ENCODE data around the gene GAMT. TPM values are rescaled to one million over a fixed set of nuclear protein-coding genes. Genes with fewer than 3 reads are reported as not detected.

Gene GAMT
- total RNA-seq, 5 donors from 2014 or later (not counting 1 experiment from before 2014, with no cell fraction given): 11.8 to 18.1 (median 13.7) TPM

GRCh38 chr19:1360126-1360817, 41.1 kb downstream of the GAMT start:
- peaks cover 8 to 32% of the 10 kb centered on the region in 2 donors for H3K36me3 ChIP-seq (ENCODE audit: control insufficient read depth in 2 of 2, extremely low read depth in 1 of 2, insufficient read depth in 1 of 2, low read length in 1 of 2)
- no peak overlapping the region for H3K4me3 Mint-ChIP-seq
- 96% methylated on average over 26 of the region's 30 CpGs for WGBS (ENCODE audit: insufficient coverage)

GRCh38 chr19:1357531-1358109, 43.7 kb downstream of the GAMT start:
- Histone ChIP-seq H3K27me3 (replicated peaks in 1 of 2; ENCODE audit: control insufficient read depth in 2 of 2, extremely low read depth in 1 of 2, insufficient read depth in 2 of 2, low read length in 1 of 2) (no peaks in the 10 kb centered on the region), H3K4me3 (ENCODE audit: control insufficient read depth in 1 of 2, extremely low read depth in 1 of 2, low read length in 1 of 2) (no peak overlapping the region), H3K4me1 (ENCODE audit: control insufficient read depth in 1 of 2, extremely low read depth in 1 of 2, insufficient read depth in 2 of 2, low read length in 2 of 2) (peaks cover 0 to 24% of the 10 kb centered on the region in 2 experiments), H3K9me3 (no peaks in the 10 kb centered on the region), H3K36me3 (ENCODE audit: control insufficient read depth in 2 of 2, extremely low read depth in 1 of 2, insufficient read depth in 1 of 2, low read length in 1 of 2) (peaks cover 8 to 31% of the 10 kb centered on the region in 2 donors), H3K27ac (ENCODE audit: low read length) (no peak overlapping the region)
- CTCF ChIA-PET: interaction anchor here (0.5 to 0.6 kb wide), 2 partner anchors 14 to 1142 kb away, joined by 3 to 5 read pairs; no protein-coding TSS in a partner anchor
- Mint-ChIP-seq H3K4me1 (peaks cover 19 to 21% (median 19%) of the 10 kb centered on the region in 3 donors), H3K27me3 (no peaks in the 10 kb centered on the region), H3K27ac (no peak overlapping the region), H3K36me3 (peaks cover 40% of the 10 kb centered on the region), H3K4me3 (peak overlapping the region in 1 of 3 donors; percentile 34), H3K9me3 (no peaks in the 10 kb centered on the region)
- no peak for DNase-seq
- ATAC-seq (replicated peaks in 1 of 4): no peak
- over 99% methylated on average over 19 of the region's 24 CpGs for WGBS (ENCODE audit: insufficient coverage)
- POLR2A ChIA-PET: no interaction called here

More at GRCh38 chr19:1360126-1360817, 41.1 kb downstream of the GAMT start:
- Histone ChIP-seq H3K27ac (ENCODE audit: low read length) (no peak overlapping the region), H3K27me3 (replicated peaks in 1 of 2; ENCODE audit: control insufficient read depth in 2 of 2, extremely low read depth in 1 of 2, insufficient read depth in 2 of 2, low read length in 1 of 2) (no peaks in the 10 kb centered on the region), H3K9me3 (no peaks in the 10 kb centered on the region), H3K4me3 (ENCODE audit: control insufficient read depth in 1 of 2, extremely low read depth in 1 of 2, low read length in 1 of 2) (no peak overlapping the region), H3K4me1 (ENCODE audit: control insufficient read depth in 1 of 2, extremely low read depth in 1 of 2, insufficient read depth in 2 of 2, low read length in 2 of 2) (peaks cover 13 to 30% of the 10 kb centered on the region in 2 experiments)
- no peak for ATAC-seq (replicated peaks in 1 of 4)
- H3K27me3 Mint-ChIP-seq: no peaks in the 10 kb centered on the region
- H3K27ac Mint-ChIP-seq: no peak overlapping the region
- ChIA-PET CTCF (no interaction called here), POLR2A (interaction anchor here in 1 of 2 donors (0.6 kb wide), 1 partner anchor 55 kb away, joined by 15 read pairs; no protein-coding TSS in a partner anchor)
- peaks cover 44% of the 10 kb centered on the region for H3K36me3 Mint-ChIP-seq
- H3K9me3 Mint-ChIP-seq: no peaks in the 10 kb centered on the region
- H3K4me1 Mint-ChIP-seq: peaks cover 35 to 41% (median 41%) of the 10 kb centered on the region in 3 donors
- DNase-seq: no peak

GRCh38 chr19:1356508-1356865, 44.9 kb downstream of the GAMT start:
- peak overlapping the region; percentile 80 to 94 (median 84) for H3K4me3 Mint-ChIP-seq
- ChIA-PET CTCF (interaction anchor here in 1 of 2 donors (0.6 to 0.7 kb wide), 3 partner anchors 43 to 1832 kb away, joined by 3 to 4 read pairs (median 3); no protein-coding TSS in a partner anchor), POLR2A (no interaction called here)
- no peaks in the 10 kb centered on the region for H3K9me3 Mint-ChIP-seq
- DNase-seq: no peak
- H3K4me3 ChIP-seq (ENCODE audit: control insufficient read depth in 1 of 2, extremely low read depth in 1 of 2, low read length in 1 of 2): no peak overlapping the region
- peaks cover 11 to 16% (median 14%) of the 10 kb centered on the region in 3 donors for H3K4me1 Mint-ChIP-seq
- H3K27ac ChIP-seq (ENCODE audit: low read length): no peak overlapping the region
- no peaks in the 10 kb centered on the region for H3K9me3 ChIP-seq
- ATAC-seq (replicated peaks in 1 of 4): no peak
- WGBS (ENCODE audit: insufficient coverage): 100% methylated on average over 1 of the region's 3 CpGs
- H3K36me3 Mint-ChIP-seq: peaks cover 29% of the 10 kb centered on the region
- H3K27ac Mint-ChIP-seq: peak overlapping the region in 1 of 2 donors; percentile 42
- peaks cover 0 to 20% of the 10 kb centered on the region in 2 experiments for H3K4me1 ChIP-seq (ENCODE audit: control insufficient read depth in 1 of 2, extremely low read depth in 1 of 2, insufficient read depth in 2 of 2, low read length in 2 of 2)
- peaks cover 6 to 23% of the 10 kb centered on the region in 2 donors for H3K36me3 ChIP-seq (ENCODE audit: control insufficient read depth in 2 of 2, extremely low read depth in 1 of 2, insufficient read depth in 1 of 2, low read length in 1 of 2)
- no peaks in the 10 kb centered on the region for H3K27me3 ChIP-seq (replicated peaks in 1 of 2; ENCODE audit: control insufficient read depth in 2 of 2, extremely low read depth in 1 of 2, insufficient read depth in 2 of 2, low read length in 1 of 2)
- no peaks in the 10 kb centered on the region for H3K27me3 Mint-ChIP-seq

- H3K4me3 Mint-ChIP-seq: peak overlapping the region; percentile 80 to 94 (median 84)
- Histone ChIP-seq H3K9me3 (no peaks in the 10 kb centered on the region), H3K4me1 (ENCODE audit: control insufficient read depth in 1 of 2, extremely low read depth in 1 of 2, insufficient read depth in 2 of 2, low read length in 2 of 2) (peaks cover 0 to 20% of the 10 kb centered on the region in 2 experiments), H3K27ac (ENCODE audit: low read length) (no peak overlapping the region), H3K27me3 (replicated peaks in 1 of 2; ENCODE audit: control insufficient read depth in 2 of 2, extremely low read depth in 1 of 2, insufficient read depth in 2 of 2, low read length in 1 of 2) (no peaks in the 10 kb centered on the region), H3K36me3 (ENCODE audit: control insufficient read depth in 2 of 2, extremely low read depth in 1 of 2, insufficient read depth in 1 of 2, low read length in 1 of 2) (peaks cover 2 to 23% of the 10 kb centered on the region in 2 donors), H3K4me3 (ENCODE audit: control insufficient read depth in 1 of 2, extremely low read depth in 1 of 2, low read length in 1 of 2) (peak overlapping the region; percentile 66)
- WGBS (ENCODE audit: insufficient coverage): 54% methylated on average over 30 of the region's 32 CpGs
- H3K27ac Mint-ChIP-seq: peak overlapping the region; percentile 12 to 42
- H3K9me3 Mint-ChIP-seq: no peaks in the 10 kb centered on the region
- no peaks in the 10 kb centered on the region for H3K27me3 Mint-ChIP-seq
- ChIA-PET CTCF (interaction anchor here (0.5 to 0.7 kb wide), 4 partner anchors 16 to 1833 kb away, joined by 3 to 8 read pairs (median 4); no protein-coding TSS in a partner anchor), POLR2A (interaction anchor here in 1 of 2 donors (0.6 kb wide), 1 partner anchor 27 kb away, joined by 6 read pairs; no protein-coding TSS in a partner anchor)
- DNase-seq: peak in 2 of 35 experiments; percentile 11 to 24
- no peak for ATAC-seq (replicated peaks in 1 of 4)
- peaks cover 11 to 16% (median 14%) of the 10 kb centered on the region in 3 donors for H3K4me1 Mint-ChIP-seq
- peaks cover 27% of the 10 kb centered on the region for H3K36me3 Mint-ChIP-seq
These were observed 45.5 kb downstream of the GAMT start for GRCh38 chr19:1355568-1356507.

GRCh38 chr19:1354970-1355567, 46.3 kb downstream of the GAMT start:
- Mint-ChIP-seq H3K9me3 (no peaks in the 10 kb centered on the region), H3K27ac (no peak overlapping the region), H3K4me3 (peak overlapping the region; percentile 80 to 94 (median 84)), H3K4me1 (peaks cover 11 to 16% (median 14%) of the 10 kb centered on the region in 3 donors), H3K36me3 (peaks cover 23% of the 10 kb centered on the region), H3K27me3 (no peaks in the 10 kb centered on the region)
- peak overlapping the region; percentile 66 for H3K4me3 ChIP-seq (ENCODE audit: control insufficient read depth in 1 of 2, extremely low read depth in 1 of 2, low read length in 1 of 2)
- ChIA-PET POLR2A (no interaction called here), CTCF (interaction anchor here in 1 of 2 donors (0.5 kb wide), 1 partner anchor 65 kb away, joined by 3 read pairs; no protein-coding TSS in a partner anchor)
- ATAC-seq (replicated peaks in 1 of 4) (peak; percentile 54 to 67 (median 64)), DNase-seq (peak in 2 of 35 experiments; percentile 7 to 8)
- no peak overlapping the region for H3K27ac ChIP-seq (ENCODE audit: low read length)
- no peaks in the 10 kb centered on the region for H3K9me3 ChIP-seq
- peaks cover 0 to 18% of the 10 kb centered on the region in 2 donors for H3K36me3 ChIP-seq (ENCODE audit: control insufficient read depth in 2 of 2, extremely low read depth in 1 of 2, insufficient read depth in 1 of 2, low read length in 1 of 2)
- peaks cover 0 to 20% of the 10 kb centered on the region in 2 experiments for H3K4me1 ChIP-seq (ENCODE audit: control insufficient read depth in 1 of 2, extremely low read depth in 1 of 2, insufficient read depth in 2 of 2, low read length in 2 of 2)
- under 1% methylated on average over 54 of the region's 61 CpGs for WGBS (ENCODE audit: insufficient coverage)
- no peaks in the 10 kb centered on the region for H3K27me3 ChIP-seq (replicated peaks in 1 of 2; ENCODE audit: control insufficient read depth in 2 of 2, extremely low read depth in 1 of 2, insufficient read depth in 2 of 2, low read length in 1 of 2)
